ENCODE measurements around the gene MEIOSIN. TPM values are rescaled to one million over a fixed set of nuclear protein-coding genes. Genes with fewer than 3 reads are reported as not detected.
"Not testable (repeated sequence)": the region's sequence is repeated elsewhere in the genome, so short reads cannot be mapped to it uniquely, and the experiment has no call there.

The MEIOSIN gene
- total RNA-seq, 1 donor from 2014 or later, result not detected

DNA sequence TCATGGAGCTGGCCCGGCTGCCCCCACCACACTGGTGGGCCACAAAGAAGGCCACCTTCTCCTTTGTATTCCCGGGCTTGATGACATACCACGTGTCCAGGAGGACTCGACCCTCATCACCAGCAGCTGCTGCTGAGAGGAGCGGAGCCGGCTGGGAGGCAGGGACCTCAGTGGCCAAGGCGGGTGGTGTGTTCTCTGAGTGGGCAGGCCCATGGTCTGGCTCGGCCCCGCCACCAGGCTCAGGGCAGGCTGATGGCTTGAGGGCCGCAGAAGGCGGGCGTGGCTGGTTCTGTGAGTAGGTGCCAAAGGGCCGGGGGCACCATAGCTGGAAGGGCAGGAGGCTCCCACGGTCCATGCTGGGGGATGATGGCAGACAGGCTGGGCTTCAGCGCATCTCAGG is 20.1 kb upstream of the MEIOSIN start:
- no peak for DNase-seq (ENCODE audit: low read depth)
- no peak overlapping the region for H3K4me3 ChIP-seq (ENCODE audit: low read depth, low read length)
- TF ChIP-seq, protein P1, sequence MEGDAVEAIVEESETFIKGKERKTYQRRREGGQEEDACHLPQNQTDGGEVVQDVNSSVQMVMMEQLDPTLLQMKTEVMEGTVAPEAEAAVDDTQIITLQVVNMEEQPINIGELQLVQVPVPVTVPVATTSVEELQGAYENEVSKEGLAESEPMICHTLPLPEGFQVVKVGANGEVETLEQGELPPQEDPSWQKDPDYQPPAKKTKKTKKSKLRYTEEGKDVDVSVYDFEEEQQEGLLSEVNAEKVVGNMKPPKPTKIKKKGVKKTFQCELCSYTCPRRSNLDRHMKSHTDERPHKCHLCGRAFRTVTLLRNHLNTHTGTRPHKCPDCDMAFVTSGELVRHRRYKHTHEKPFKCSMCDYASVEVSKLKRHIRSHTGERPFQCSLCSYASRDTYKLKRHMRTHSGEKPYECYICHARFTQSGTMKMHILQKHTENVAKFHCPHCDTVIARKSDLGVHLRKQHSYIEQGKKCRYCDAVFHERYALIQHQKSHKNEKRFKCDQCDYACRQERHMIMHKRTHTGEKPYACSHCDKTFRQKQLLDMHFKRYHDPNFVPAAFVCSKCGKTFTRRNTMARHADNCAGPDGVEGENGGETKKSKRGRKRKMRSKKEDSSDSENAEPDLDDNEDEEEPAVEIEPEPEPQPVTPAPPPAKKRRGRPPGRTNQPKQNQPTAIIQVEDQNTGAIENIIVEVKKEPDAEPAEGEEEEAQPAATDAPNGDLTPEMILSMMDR (conservative IDR thresholded peaks at IDR 0.05; ENCODE audit: low read depth, low read length), result no peak

DNA sequence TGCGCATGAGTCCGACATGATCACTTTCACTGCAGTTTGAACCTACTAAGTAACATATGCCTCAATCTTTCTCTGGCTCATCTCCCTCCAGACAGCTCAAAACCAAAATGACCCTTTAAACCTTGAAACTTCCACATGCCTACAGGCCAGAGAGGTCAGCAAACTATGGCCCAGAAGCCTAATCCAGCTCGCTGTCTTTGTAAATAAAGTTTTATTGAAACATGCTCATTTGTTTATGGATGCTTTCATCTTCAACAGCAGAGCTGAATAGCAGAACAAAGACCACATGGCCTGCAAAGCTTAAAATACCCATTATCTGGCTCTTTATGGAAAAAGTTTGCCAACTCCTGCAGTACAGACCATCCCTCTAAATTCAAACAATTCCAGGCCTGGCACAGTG is 18.1 kb upstream of the MEIOSIN start:
- DNase-seq (ENCODE audit: low read depth), result no peak
- TF ChIP-seq, protein P1 (conservative IDR thresholded peaks at IDR 0.05; ENCODE audit: low read depth, low read length), result no peak
- H3K4me3 ChIP-seq (ENCODE audit: low read depth, low read length), result no peak overlapping the region

DNA sequence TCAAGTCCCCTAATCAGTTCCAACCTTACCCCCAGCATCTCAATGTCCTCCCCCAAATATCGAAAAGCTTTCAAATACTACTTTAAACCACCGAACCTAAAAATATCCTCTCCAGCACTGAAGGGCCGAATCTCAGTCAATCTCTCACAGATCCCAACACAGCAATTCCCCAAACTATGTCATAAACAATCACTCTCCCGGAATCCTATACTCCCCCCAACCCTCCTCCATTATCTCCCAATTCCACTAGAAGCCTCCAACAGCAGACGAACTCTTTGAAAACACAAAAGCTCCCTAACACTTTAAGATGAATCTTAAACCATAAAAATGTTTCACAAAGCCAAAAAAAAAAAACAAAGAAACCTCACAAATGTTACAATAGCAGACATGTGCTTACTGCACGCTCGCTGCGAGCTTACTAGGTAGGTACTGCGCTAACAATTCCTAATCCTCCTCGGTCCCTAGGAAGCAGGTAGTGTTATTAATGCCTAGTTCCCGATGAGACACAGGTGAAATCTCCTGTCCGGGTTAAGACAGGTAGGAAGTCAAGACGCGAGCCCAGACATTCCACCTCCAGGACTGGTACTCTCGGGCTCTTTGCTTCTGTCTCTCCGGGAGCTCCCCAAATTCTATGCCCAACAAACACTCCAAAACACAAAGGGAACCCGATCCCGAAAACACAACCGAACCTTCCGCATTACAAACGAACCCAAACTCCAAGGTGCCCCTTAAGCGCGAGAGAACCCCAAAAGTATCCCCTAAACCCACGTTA is 16.7 kb upstream of the MEIOSIN start:
- DNase-seq (ENCODE audit: low read depth), result no peak
- TF ChIP-seq, protein P1 (conservative IDR thresholded peaks at IDR 0.05; ENCODE audit: low read depth, low read length), result no peak
- peak overlapping the region; percentile 97 for H3K4me3 ChIP-seq (ENCODE audit: low read depth, low read length)

DNA sequence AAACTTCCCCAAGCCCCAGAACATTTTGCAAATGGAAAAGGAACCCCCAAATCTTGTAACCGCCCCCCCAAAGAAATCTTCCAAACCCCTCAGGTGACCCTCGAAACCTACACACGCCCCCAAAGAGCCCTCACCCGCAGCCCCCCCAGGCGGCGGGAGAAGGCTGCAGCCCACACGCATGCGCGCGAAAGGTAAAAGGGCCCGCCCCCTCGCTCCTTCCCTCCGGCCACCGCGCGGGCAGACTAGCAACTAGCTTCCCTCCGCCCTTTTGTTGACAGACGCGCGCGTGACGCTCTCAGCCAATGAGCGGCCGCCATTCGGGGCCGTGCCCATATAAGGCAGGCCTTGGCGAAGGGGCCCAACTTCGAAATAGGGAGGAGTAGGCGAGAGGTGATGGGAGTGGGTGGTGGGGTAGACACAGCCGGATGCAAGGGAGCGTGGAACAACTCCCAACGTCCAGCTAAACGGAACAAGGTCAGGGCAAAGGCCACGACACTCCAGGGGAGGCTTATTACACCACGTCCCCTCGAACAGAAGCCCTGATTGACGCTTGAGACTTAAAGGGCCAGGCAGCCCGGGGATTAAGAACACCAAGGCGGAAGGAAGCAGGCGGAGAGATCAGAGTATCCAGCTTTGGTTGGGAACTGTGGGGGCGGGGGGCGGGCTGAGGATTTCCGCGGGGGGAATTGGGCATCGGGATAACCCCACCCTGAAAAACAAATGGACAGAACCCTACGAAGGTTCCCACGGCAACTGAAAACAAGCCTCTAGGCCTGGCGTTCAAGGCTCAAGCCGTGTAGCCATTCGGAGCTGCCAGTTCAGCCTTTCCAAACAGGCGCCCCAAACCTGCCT is 15.9 kb upstream of the MEIOSIN start:
- TF ChIP-seq, protein P1 (conservative IDR thresholded peaks at IDR 0.05; ENCODE audit: low read depth, low read length), result peak; percentile 31
- H3K4me3 ChIP-seq (ENCODE audit: low read depth, low read length), result peak overlapping the region; percentile 97
- peak; percentile 98 for DNase-seq (ENCODE audit: low read depth)

DNA sequence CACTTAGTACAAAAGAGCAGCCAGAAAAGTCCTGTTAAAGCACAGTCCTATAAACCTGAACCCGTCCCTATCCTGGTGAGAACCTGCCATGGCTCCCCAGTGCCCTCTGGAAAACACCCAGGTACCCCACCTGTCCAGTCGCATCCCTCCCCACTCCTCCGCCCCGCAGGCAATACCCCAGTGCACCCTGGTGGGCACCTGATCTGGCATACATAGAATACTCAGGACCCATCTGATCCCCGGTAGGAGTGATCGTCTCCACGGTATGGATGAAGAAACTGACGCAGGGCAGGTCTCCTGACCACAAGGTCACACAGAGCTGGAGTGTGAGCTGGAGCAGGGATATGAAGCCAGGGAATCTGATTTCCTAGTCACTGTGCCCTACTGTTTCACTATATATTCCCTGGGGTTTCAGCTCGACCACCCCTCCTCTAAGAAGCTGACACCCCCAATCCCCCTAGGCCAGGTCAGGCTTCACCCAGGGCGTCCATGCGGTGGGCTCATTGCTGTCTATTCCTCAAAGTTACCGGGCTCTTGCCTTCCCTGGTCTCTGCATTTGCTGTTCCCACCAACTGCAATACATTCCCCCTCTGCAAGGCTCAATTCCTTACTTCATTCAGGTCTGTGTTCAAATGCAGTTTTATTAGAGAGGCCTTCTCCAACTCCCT is 15.1 kb upstream of the MEIOSIN start:
- TF ChIP-seq, protein P1 (conservative IDR thresholded peaks at IDR 0.05; ENCODE audit: low read depth, low read length), result no peak
- peak overlapping the region; percentile 97 for H3K4me3 ChIP-seq (ENCODE audit: low read depth, low read length)
- DNase-seq (ENCODE audit: low read depth), result no peak

DNA sequence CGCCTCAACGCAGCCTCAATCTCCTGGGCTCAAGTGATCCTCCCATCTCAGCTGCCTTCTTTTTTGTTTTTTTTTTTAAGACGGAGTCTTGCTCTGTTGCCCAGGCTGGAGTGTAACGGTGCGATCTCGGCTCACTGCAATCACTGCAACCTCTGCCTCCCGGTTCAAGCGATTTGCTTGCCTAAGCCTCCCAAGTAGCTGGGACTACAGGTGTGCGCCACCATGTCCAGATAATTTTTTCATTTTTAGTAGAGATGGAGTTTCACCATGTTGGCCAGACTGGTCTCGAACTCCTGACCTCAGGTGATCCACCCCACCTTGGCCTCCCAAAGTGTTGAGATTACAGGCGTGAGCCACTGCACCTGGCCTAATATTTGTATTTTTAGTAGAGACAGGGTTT is 13.2 kb upstream of the MEIOSIN start:
- DNase-seq (ENCODE audit: low read depth); H3K4me3 ChIP-seq (ENCODE audit: low read depth, low read length): not testable (repeated sequence)

DNA sequence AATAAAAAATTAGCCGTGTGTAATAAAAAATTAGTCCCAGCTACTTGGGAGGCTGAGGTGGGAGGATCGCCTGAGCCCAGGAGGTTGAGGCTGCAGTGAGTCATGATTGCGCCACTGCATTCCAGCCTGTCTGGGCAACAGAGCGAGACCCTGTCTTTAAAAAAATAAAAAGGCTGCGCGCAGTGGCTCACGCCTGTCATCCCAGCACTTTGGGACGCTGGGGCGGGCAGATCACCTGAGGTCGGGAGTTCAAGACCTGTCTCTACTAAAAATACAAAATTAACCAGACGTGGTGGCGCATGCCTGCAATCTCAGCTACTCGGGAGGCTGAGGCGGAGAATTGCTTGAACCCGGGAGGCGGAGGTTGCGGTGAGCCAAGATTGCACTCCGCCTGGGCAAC is 4.6 kb upstream of the MEIOSIN start:
- not testable (repeated sequence) for H3K4me3 ChIP-seq (ENCODE audit: low read depth, low read length)

More for the DNA sequence above, 4.6 kb upstream of the MEIOSIN start:
- not testable (repeated sequence) for DNase-seq (ENCODE audit: low read depth)

All from epithelial cell of proximal tubule (primary cell).